Measurements from ENCODE around the gene PCNX2.

- no peak for TF ChIP-seq TAF1 (IDR thresholded peaks at IDR 0.05; ENCODE audit: borderline replicate concordance, insufficient read depth, low read length)
- TF ChIP-seq SIN3A (IDR thresholded peaks at IDR 0.05; ENCODE audit: borderline replicate concordance, insufficient read depth, low read length), result no peak
Observed at GRCh38 chr1:233180641-233181364, 114.7 kb downstream of the PCNX2 start.

All from PFSK-1 (cell line).